ENCODE measurements around the gene CDRT15.
"Not testable (repeated sequence)": the region's sequence is repeated elsewhere in the genome, so short reads cannot be mapped to it uniquely, and the experiment has no call there.

CDRT15 gene

GRCh38 chr17:14236762-14237161 lies at the start of gene CDRT15:
Gene CDRT15, minus strand, starts transcription at chr17:14236862. Its CDS starts 29 bp downstream, at chr17:14236833.
- not testable (repeated sequence) for DNase-seq (ENCODE audit: low read depth)

- DNase-seq (ENCODE audit: low read depth): no peak
Measured at GRCh38 chr17:14282726-14283125, 46.1 kb upstream of the CDRT15 start.

GRCh38 chr17:14281530-14281929 lies 44.9 kb upstream of the CDRT15 start:
- DNase-seq (ENCODE audit: low read depth): no peak

- no peak for DNase-seq (ENCODE audit: low read depth)
Measured at GRCh38 chr17:14276535-14277250, 40.0 kb upstream of the CDRT15 start.

- DNase-seq (ENCODE audit: low read depth): no peak
Measured at GRCh38 chr17:14270508-14270907, 33.8 kb upstream of the CDRT15 start.

GRCh38 chr17:14269473-14269872 lies 32.8 kb upstream of the CDRT15 start:
- no peak for DNase-seq (ENCODE audit: low read depth)

GRCh38 chr17:14268264-14268663 lies 31.6 kb upstream of the CDRT15 start:
- no peak for DNase-seq (ENCODE audit: low read depth)

- no peak for DNase-seq (ENCODE audit: low read depth)
Measured at GRCh38 chr17:14261406-14261805, 24.7 kb upstream of the CDRT15 start.

GRCh38 chr17:14245629-14246028 lies 9.0 kb upstream of the CDRT15 start:
- DNase-seq (ENCODE audit: low read depth): no peak

- DNase-seq (ENCODE audit: low read depth): no peak
Measured at GRCh38 chr17:14245002-14245401, 8.3 kb upstream of the CDRT15 start.

- not testable (repeated sequence) for DNase-seq (ENCODE audit: low read depth)
Measured at GRCh38 chr17:14239271-14239670, 2.6 kb upstream of the CDRT15 start.

GRCh38 chr17:14236032-14236431 lies 630 bp downstream of the CDRT15 start:
- DNase-seq (ENCODE audit: low read depth): not testable (repeated sequence)

- not testable (repeated sequence) for DNase-seq (ENCODE audit: low read depth)
Measured at GRCh38 chr17:14235047-14235446, 1.6 kb downstream of the CDRT15 start.

- DNase-seq (ENCODE audit: low read depth): not testable (repeated sequence)
Measured at GRCh38 chr17:14231187-14231586, 5.5 kb downstream of the CDRT15 start.

GRCh38 chr17:14228903-14229302 lies 7.8 kb downstream of the CDRT15 start:
- no peak for DNase-seq (ENCODE audit: low read depth)

GRCh38 chr17:14227052-14227451 lies 9.6 kb downstream of the CDRT15 start:
- no peak for DNase-seq (ENCODE audit: low read depth)

- no peak for DNase-seq (ENCODE audit: low read depth)
Measured at GRCh38 chr17:14225254-14225980, 11.2 kb downstream of the CDRT15 start.

- DNase-seq (ENCODE audit: low read depth): no peak
Measured at GRCh38 chr17:14222611-14223010, 14.1 kb downstream of the CDRT15 start.

- DNase-seq (ENCODE audit: low read depth): no peak
Measured at GRCh38 chr17:14214271-14214670, 22.4 kb downstream of the CDRT15 start.

- DNase-seq (ENCODE audit: low read depth): no peak
Measured at GRCh38 chr17:14212401-14212800, 24.3 kb downstream of the CDRT15 start.

- no peak for DNase-seq (ENCODE audit: low read depth)
Measured at GRCh38 chr17:14211801-14212200, 24.9 kb downstream of the CDRT15 start.

GRCh38 chr17:14211246-14211645 lies 25.4 kb downstream of the CDRT15 start:
- DNase-seq (ENCODE audit: low read depth): no peak

GRCh38 chr17:14209215-14209614 lies 27.4 kb downstream of the CDRT15 start:
- no peak for DNase-seq (ENCODE audit: low read depth)

- no peak for DNase-seq (ENCODE audit: low read depth)
Measured at GRCh38 chr17:14207791-14208190, 28.9 kb downstream of the CDRT15 start.

Data from stimulated activated CD8-positive, alpha-beta memory T cell treated with anti-CD3 and anti-CD28 coated beads, Interleukin-15, amount 100 ng/mL, for 24 hours (primary cell).